Dendritic cell treated with granulocyte-macrophage colony-stimulating factor and Interleukin-4, amounts not matched to agents 40 ng/mL and 50 ng/mL, for 4 days (primary cell): ENCODE results near the gene LRWD1.

Experiments used
- H3K27ac Mint-ChIP-seq: one replicate; pipeline ENCODE4 v1.8.0; 2022; ENCODE audit warnings: mild to moderate bottlenecking, mixed read lengths
- H3K27me3 Mint-ChIP-seq: one replicate; pipeline ENCODE4 v1.8.0; 2022; ENCODE audit warnings: mild to moderate bottlenecking, mixed read lengths
- H3K36me3 Mint-ChIP-seq: one replicate; pipeline ENCODE4 v1.8.0; 2022; ENCODE audit warnings: low read depth, mixed read lengths
- H3K4me1 Mint-ChIP-seq: one replicate; pipeline ENCODE4 v1.8.0; 2022; ENCODE audit warnings: low read depth, mixed read lengths
- H3K4me3 Mint-ChIP-seq: one replicate; pipeline ENCODE4 v1.8.0; 2022; ENCODE audit warnings: mild to moderate bottlenecking, moderate library complexity, mixed read lengths
- H3K9me3 Mint-ChIP-seq: one replicate; pipeline ENCODE4 v1.8.0; 2022; ENCODE audit warnings: mixed read lengths
- intact Hi-C: fragments of 100-400 bp; cut with micrococcal nuclease; formaldehyde crosslinking; loops from one replicate; pipeline ENCODE4 v1.15.0; 2022

The LRWD1 gene

DNA sequence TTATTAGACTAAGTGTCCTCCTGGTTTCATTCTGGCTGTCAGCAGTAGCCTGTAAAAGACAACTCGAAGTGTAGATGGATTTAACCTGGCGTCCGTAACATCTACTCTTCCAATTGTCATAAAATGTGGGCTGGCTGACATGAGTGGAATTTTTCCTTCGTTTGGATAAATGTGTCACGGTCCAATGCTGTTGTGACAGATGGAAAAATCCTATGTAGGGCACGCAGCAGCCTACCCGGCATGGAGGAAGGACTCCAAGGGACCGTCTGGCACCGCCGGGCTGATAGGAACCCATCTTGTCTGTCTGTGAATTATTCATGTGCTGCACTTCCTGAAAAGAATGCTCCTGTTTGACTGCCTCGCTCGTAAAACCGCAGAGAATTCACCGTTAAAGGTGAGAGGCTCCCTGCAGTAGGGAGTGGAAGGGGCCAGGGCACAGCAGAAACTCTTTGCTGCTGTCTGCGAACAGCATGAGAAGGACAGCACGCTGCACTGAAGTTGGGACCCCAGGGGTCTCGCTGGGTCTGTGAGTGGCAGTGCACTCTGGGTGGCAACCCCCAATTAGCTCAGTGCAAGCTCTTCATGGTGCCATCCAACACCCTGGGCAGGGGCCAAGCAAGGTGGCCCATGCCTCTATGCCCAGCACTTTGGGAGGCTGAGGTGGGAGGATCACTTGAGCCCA, 33.0 kb upstream of the LRWD1 start:
- H3K4me1 Mint-ChIP-seq, result peaks cover 61% of the 10 kb centered on the region
- H3K9me3 Mint-ChIP-seq, result no peaks in the 10 kb centered on the region
- H3K4me3 Mint-ChIP-seq, result no peak overlapping the region
- intact Hi-C loops, result loop anchor here (2.0 kb wide), 1 partner anchor 33 kb away; the partner anchor contains the start of genes ALKBH4 and LRWD1
- peaks cover 26% of the 10 kb centered on the region for H3K36me3 Mint-ChIP-seq
- no peaks in the 10 kb centered on the region for H3K27me3 Mint-ChIP-seq
- H3K27ac Mint-ChIP-seq, result peak overlapping the region; percentile 72

DNA sequence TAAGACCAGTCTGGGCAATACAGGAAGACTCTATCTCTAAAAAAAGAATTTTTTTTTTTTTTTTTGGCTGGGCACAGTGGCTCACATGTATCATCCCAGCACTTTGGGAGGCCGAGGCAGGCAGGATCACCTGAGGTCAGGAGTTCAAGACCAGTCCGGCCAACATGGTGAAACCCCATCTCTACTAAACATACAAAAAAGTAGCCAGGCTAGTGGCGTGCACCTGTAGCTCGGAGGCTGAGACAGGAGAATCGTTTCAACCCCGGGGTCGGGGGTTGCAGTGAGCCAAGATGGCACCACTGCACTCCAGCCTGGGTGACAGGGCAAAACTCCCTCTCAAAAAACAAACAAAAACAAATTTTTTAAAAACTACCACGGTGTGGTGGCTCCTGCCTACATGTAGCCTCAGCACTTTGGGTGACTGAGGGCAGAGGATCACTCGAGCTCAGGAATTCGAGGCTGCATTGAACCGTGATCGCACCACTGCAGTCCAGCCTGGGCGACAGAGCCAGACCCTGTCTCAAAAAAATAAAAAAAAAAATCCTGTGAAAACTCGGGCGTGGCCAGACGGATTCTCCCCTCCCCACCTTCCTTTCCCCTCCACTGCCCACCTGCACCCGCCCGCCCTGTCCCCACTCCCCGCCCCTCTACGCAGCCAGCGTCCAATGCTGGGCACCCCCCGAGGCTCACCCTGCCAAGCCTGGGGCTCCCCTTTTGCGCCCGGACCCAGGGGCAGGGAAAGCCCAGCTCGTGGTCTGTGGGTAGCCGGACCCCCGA, 32.2 kb upstream of the LRWD1 start:
- intact Hi-C loops, result no loop called here

DNA sequence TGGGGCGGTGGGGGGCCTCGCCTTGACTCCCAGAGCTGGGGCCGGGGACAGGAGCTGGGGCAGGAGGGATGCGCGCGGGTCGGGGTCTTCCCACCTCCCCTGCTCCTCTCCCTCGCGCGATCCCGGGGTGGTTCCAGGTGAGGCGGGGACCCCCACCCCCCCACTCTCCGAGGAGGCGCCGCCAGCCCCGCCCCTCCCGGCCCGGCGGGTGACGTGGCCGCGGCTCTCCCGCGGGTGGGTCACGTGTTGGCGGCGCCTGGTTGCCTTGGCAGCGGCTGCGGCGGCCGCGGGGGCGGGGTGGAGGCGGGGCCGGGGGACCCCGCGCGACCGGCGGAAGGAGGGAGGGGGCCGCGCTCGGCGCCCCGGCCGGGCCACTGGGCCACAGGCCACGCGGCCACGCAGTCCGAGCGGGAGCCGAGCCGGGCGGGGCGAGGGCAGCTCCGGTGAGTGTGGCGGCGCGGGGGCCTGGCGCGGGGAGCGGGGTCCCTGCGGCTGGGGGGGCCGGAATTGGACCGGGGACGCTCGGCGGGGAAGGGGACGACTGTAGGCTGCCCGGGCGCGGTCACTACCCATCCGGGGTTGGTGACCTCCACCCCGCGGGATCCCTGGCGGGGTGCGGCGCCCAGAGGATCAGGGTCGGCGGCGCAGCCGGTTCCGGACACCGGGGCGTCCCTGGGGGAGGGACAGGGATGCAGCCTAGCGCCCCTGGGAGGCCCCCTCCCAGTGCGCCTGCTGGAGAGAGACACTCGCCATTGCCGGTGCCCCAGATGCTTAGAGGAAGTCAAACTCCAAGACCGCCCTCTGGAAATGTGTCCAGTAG, 31.4 kb upstream of the LRWD1 start, which contains the start of gene ORAI2:
ORAI2 (plus strand) TSS at position 357 of the 820 bp plus-strand sequence. CDS start 5,382 bp downstream, outside the sequence.
- Mint-ChIP-seq H3K9me3 (no peaks in the 10 kb centered on the region), H3K27me3 (no peaks in the 10 kb centered on the region), H3K4me3 (peak within 1 kb of the TSS; percentile 76), H3K27ac (peak within 1 kb of the TSS; percentile 73), H3K4me1 (peaks cover 50% of the 10 kb centered on the region), H3K36me3 (peaks cover 26% of the 10 kb centered on the region)
- intact Hi-C loops, result no loop called here

More for the DNA sequence above, 32.2 kb upstream of the LRWD1 start:
- Mint-ChIP-seq H3K4me3 (peak overlapping the region; percentile 60), H3K27ac (no peak overlapping the region), H3K36me3 (peaks cover 23% of the 10 kb centered on the region), H3K4me1 (peaks cover 52% of the 10 kb centered on the region), H3K9me3 (no peaks in the 10 kb centered on the region), H3K27me3 (no peaks in the 10 kb centered on the region)

DNA sequence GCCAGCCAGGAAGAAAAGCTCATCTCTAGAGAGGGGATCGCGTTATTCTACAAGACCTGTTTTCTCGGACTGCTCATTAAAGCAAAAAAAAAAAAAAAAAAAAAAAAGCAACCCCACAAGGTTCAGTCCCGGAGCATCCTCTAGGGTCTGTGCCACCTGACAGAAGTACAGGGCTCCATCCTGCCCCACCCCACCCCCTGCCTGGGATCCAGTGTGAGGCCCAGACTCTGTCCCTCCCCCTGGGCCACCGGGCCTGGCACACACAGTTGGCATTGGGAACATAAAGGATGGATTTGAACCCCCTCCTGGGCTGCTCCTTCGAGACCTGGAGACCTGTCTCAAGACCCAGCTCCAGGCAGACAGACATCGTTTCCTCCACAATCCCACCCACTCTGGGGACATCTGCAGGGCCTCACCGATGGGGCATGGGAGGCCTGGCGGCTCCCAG, 30.7 kb upstream of the LRWD1 start:
- no peaks in the 10 kb centered on the region for H3K27me3 Mint-ChIP-seq
- peaks cover 32% of the 10 kb centered on the region for H3K36me3 Mint-ChIP-seq
- peak overlapping the region; percentile 73 for H3K27ac Mint-ChIP-seq
- no peaks in the 10 kb centered on the region for H3K9me3 Mint-ChIP-seq
- peak overlapping the region; percentile 76 for H3K4me3 Mint-ChIP-seq
- intact Hi-C loops, result no loop called here
- H3K4me1 Mint-ChIP-seq, result peaks cover 48% of the 10 kb centered on the region

DNA sequence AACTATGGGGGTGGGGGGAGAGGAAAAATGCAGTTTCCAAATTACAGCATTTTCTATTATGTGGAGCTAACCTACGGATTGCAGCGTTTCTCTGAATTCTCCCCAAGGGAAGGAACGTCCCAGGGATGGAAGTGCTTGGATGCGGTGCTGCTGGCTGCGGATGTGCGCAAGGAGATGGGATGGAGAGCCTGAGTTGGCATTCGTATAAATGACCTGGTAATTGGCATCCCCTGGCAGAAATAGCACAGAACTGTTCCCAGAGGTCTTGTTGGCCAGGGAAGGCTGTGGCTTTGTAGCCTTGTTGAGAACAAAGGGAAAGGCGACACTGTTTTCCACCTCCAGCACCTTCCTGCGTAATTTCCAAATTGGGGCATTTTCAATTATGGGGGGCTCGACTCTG, 28.7 kb upstream of the LRWD1 start:
- Mint-ChIP-seq H3K9me3 (no peaks in the 10 kb centered on the region), H3K4me1 (peaks cover 28% of the 10 kb centered on the region), H3K27ac (no peak overlapping the region), H3K4me3 (no peak overlapping the region), H3K27me3 (no peaks in the 10 kb centered on the region), H3K36me3 (peaks cover 41% of the 10 kb centered on the region)
- intact Hi-C loops, result no loop called here

DNA sequence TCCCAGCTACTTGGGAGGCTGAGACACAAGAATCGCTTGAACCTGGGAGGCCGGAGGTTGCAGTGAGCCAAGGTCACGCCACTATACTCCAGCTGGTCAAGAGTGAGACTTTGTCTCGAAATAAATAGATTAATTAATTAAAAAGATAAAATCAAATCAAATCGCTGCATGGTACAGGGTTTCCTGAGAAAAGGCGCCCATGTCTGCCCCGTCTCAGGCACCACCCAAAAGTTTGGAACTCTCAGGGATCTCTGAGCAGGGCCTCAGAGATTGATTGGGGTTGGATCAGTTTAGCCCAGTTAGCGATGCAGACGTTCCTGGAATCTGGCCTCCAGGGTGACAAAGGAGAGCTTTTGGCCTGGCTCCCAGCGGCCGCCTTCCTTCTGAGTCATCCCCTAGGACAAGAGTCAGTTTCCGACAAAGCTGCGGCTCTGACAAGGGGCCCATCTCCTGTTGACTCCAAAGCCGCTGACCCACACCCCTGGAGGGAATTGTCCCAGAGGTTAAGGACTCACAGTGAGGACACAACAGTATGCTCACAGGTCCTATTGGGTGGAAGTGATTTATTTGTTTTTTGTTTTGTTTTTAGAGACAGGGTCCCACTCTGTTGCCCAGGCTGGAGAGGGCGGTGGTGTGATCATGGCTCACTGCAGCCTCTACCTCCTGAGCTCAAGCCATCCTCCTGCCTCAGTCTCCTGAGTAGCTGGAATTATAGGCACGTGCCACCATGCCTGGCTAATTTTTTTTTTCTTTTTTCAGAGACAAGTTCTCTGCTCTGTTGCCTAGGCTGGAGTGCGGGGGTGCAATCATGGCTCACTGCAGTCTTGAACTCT, 24.6 kb upstream of the LRWD1 start:
- H3K4me3 Mint-ChIP-seq, result no peak overlapping the region
- H3K4me1 Mint-ChIP-seq, result peaks cover 9% of the 10 kb centered on the region
- H3K36me3 Mint-ChIP-seq, result peaks cover 74% of the 10 kb centered on the region
- intact Hi-C loops, result no loop called here
- no peak overlapping the region for H3K27ac Mint-ChIP-seq
- no peaks in the 10 kb centered on the region for H3K9me3 Mint-ChIP-seq
- H3K27me3 Mint-ChIP-seq, result no peaks in the 10 kb centered on the region

DNA sequence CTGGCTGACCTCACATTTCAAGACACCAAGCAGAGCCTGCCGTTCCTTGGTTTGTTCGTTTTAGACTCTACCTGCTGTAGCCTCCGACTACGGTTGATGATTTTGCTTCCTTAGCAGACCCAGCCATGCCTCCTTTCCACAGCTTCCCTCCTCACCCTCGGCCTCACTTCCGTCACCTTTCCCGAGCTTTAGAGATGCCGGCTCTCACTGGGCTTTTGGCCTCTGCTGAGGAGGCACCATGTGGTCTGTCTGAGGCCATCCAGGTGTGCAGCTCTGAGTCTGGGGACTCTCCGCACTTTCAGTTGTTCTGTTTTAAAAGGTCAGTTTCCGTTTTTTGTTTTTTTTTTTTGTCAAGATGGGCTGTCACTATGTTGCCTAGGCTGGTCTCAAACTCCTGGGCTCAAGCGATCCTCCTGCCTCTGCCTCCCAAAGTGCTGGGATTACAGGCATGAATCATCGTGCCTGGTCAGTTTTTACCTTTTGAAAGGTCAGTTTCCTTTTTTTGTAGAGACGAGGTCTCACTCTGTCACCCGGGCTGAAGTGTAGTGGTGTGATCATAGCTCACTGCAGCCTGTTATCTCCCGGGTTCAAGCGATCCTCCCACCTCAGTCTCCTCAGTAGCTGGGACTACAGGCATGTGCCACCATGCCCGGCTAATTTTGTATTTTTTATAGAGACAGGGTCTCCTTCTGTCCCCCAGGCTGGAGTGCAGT, 19.7 kb upstream of the LRWD1 start:
- Mint-ChIP-seq H3K9me3 (no peaks in the 10 kb centered on the region), H3K27ac (peak overlapping the region; percentile 21), H3K36me3 (peaks cover 81% of the 10 kb centered on the region), H3K27me3 (no peaks in the 10 kb centered on the region), H3K4me1 (no peaks in the 10 kb centered on the region), H3K4me3 (no peak overlapping the region)
- intact Hi-C loops, result loop anchor here (5.0 kb wide), 1 partner anchor 33 kb away; no protein-coding TSS in a partner anchor

DNA sequence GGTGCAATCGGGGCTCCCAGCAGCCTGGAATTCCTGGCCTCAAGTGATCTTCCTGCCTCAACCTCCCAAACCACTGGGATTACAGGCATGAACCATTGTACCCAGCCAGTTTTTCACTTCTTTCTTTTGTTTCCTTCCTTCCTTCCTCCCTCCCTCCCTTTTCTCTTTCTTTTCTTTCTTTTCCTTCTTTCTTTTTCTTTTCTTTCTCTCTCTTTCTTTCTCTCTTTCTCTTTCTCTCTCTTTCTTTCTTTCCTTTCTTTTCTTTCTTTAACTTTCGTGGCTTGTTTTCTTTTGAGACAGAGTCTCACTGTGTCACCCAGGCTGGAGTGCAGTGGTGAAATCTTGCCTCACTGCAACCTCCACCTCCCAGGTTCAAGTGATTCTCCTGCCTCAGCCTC, 19.1 kb upstream of the LRWD1 start:
- H3K4me1 Mint-ChIP-seq, result no peaks in the 10 kb centered on the region
- no peak overlapping the region for H3K27ac Mint-ChIP-seq
- peaks cover 75% of the 10 kb centered on the region for H3K36me3 Mint-ChIP-seq
- intact Hi-C loops, result loop anchor here (5.0 kb wide), 1 partner anchor 33 kb away; no protein-coding TSS in a partner anchor
- H3K4me3 Mint-ChIP-seq, result no peak overlapping the region
- H3K27me3 Mint-ChIP-seq, result no peaks in the 10 kb centered on the region
- no peaks in the 10 kb centered on the region for H3K9me3 Mint-ChIP-seq

DNA sequence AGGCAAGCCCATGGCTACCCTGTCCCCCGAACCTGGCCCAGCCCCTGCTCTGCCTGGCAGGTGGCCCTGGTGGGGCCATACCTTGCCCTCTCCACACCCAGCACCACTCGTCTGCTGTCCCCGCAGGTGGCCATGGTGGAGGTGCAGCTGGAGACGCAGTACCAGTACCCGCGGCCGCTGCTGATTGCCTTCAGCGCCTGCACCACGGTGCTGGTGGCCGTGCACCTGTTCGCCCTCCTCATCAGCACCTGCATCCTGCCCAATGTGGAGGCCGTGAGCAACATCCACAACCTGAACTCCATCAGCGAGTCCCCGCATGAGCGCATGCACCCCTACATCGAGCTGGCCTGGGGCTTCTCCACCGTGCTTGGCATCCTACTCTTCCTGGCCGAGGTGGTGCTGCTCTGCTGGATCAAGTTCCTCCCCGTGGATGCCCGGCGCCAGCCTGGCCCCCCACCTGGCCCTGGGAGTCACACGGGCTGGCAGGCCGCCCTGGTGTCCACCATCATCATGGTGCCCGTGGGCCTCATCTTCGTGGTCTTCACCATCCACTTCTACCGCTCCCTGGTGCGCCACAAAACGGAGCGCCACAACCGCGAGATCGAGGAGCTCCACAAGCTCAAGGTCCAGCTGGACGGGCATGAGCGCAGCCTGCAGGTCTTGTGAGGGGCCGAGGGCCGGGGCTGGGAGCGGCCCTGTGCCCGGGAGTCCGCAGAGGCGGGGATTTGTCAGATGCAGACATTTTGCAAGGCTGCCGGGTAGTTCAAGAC, 18.2 kb upstream of the LRWD1 start:
- no peak overlapping the region for H3K4me3 Mint-ChIP-seq

DNA sequence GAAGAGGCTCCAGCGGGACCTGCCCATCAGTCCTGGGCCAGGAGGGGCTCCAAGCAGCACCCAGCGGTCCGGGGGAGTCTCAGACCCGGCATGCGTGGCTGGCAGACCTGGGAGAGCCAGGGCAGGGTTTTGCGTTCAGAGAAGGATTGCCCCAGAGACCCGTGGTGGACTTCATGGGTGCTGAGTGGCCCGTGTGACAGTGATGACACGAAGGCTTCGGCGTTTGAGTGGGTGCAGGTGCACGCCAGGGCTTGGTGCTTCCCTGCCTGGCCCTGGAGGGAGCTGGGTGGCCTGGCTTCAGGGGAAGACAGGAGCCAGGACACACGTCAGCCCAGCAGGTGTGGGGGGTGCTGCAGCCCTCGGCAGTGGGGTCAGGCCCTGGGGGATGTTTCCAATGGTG, 17.5 kb upstream of the LRWD1 start:
- H3K27ac Mint-ChIP-seq, result no peak overlapping the region
- no peaks in the 10 kb centered on the region for H3K4me1 Mint-ChIP-seq
- H3K36me3 Mint-ChIP-seq, result peaks cover 59% of the 10 kb centered on the region
- H3K27me3 Mint-ChIP-seq, result no peaks in the 10 kb centered on the region
- intact Hi-C loops, result loop anchor here (5.0 kb wide), 1 partner anchor 35 kb away; no protein-coding TSS in a partner anchor
- no peak overlapping the region for H3K4me3 Mint-ChIP-seq
- no peaks in the 10 kb centered on the region for H3K9me3 Mint-ChIP-seq

More for the DNA sequence above, 18.2 kb upstream of the LRWD1 start:
- Mint-ChIP-seq H3K27me3 (no peaks in the 10 kb centered on the region), H3K4me1 (no peaks in the 10 kb centered on the region), H3K27ac (no peak overlapping the region), H3K36me3 (peaks cover 66% of the 10 kb centered on the region), H3K9me3 (no peaks in the 10 kb centered on the region)
- intact Hi-C loops, result loop anchor here (5.0 kb wide), 1 partner anchor 34 kb away; no protein-coding TSS in a partner anchor

DNA sequence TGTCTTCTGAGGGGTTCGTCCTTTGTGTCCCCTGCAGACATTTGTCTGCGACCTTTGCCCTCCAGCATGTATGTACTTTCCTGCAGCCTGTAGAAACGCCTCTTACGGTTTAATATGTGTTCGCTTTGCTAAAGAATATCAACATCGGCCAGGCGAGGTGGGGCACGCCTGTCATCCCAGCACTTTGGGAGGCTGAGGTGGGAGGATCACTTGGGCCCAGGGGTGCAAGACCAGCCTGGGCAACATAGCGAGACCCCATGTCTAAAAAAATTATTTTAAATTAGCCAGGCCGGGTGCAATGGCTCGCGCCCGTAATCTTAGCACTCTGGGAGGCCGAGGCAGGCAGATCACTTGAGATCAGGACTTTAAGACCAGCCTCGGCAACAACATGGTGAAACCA, 15.6 kb upstream of the LRWD1 start:
- Mint-ChIP-seq H3K36me3 (peaks cover 44% of the 10 kb centered on the region), H3K9me3 (no peaks in the 10 kb centered on the region), H3K27me3 (no peaks in the 10 kb centered on the region), H3K27ac (no peak overlapping the region), H3K4me1 (no peaks in the 10 kb centered on the region), H3K4me3 (no peak overlapping the region)
- intact Hi-C loops, result loop anchor here (5.0 kb wide), 1 partner anchor 37 kb away; no protein-coding TSS in a partner anchor

DNA sequence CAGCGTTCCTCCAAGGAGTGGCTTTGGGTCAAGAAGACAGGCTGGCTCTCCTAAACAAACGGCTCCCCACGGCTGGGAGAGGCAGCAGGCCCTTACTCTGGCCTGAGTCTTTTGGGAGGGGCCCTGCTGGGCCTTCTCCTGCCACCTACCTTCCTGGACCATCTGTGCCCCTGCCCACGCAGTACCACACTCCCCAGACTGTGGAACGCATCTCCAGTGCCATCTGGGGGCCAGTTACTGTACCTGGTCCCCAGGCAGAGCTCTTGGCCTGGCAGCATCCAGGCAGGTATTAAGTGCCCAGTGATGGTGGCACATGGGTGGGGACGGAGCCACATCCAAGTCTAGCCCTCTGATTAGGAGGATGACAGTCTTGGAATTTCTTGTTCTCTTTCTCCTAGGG, 14.5 kb upstream of the LRWD1 start:
- Mint-ChIP-seq H3K9me3 (no peaks in the 10 kb centered on the region), H3K4me1 (peaks cover 11% of the 10 kb centered on the region), H3K27ac (no peak overlapping the region), H3K36me3 (peaks cover 44% of the 10 kb centered on the region), H3K27me3 (no peaks in the 10 kb centered on the region), H3K4me3 (no peak overlapping the region)
- intact Hi-C loops, result no loop called here
